HG03064 (cell line): ENCODE data around the gene CARM1.

ENCODE experiments used
- ATAC-seq: cut with Tn5 transposase; IDR thresholded peaks from one replicate; pipeline ENCODE4 v1.9.1; 2021; ENCODE audit warnings: low read depth; ENCODE audit not compliant: unreplicated experiment

CARM1 gene

GRCh38 chr19:10896851-10897526, 25.6 kb downstream of the CARM1 start:
- no peak for ATAC-seq

GRCh38 chr19:10898633-10899032, 27.3 kb downstream of the CARM1 start:
- no peak for ATAC-seq

GRCh38 chr19:10899151-10899653, 27.8 kb downstream of the CARM1 start:
- no peak for ATAC-seq

GRCh38 chr19:10907925-10908324, 36.6 kb downstream of the CARM1 start:
- no peak for ATAC-seq

GRCh38 chr19:10908380-10908960, 37.1 kb downstream of the CARM1 start:
- no peak for ATAC-seq

- no peak for ATAC-seq
Observed at GRCh38 chr19:10911579-10912363, 40.4 kb downstream of the CARM1 start.

- no peak for ATAC-seq
Observed at GRCh38 chr19:10912619-10913018, 41.3 kb downstream of the CARM1 start.

- no peak for ATAC-seq
Observed at GRCh38 chr19:10913716-10914340, 42.5 kb downstream of the CARM1 start.

- no peak for ATAC-seq
Observed at GRCh38 chr19:10915130-10916091, 44.1 kb downstream of the CARM1 start.

GRCh38 chr19:10916602-10917001, 45.2 kb downstream of the CARM1 start:
- no peak for ATAC-seq

- no peak for ATAC-seq
Observed at GRCh38 chr19:10918359-10918758, 47.0 kb downstream of the CARM1 start.

GRCh38 chr19:10919352-10920287, 48.3 kb downstream of the CARM1 start:
- no peak for ATAC-seq

- ATAC-seq: no peak
Observed at GRCh38 chr19:10920288-10920655, 48.9 kb downstream of the CARM1 start.

GRCh38 chr19:10920781-10921180, 49.4 kb downstream of the CARM1 start:
- ATAC-seq: no peak

- no peak for ATAC-seq
Observed at GRCh38 chr19:10921199-10921909, 50.0 kb downstream of the CARM1 start.

- no peak for ATAC-seq
Observed at GRCh38 chr19:10921910-10922637, 50.7 kb downstream of the CARM1 start.

GRCh38 chr19:10922638-10923014, 51.3 kb downstream of the CARM1 start:
- ATAC-seq: no peak
